HepG2 (cell line): Measurements from ENCODE around the gene PLEKHO1. TPM values are rescaled to one million over a fixed set of nuclear protein-coding genes. Genes with fewer than 3 reads are reported as not detected.
A peak's percentile ranks its signal among the peaks of the same experiment; 100 is the strongest.

Source experiments
- CENPT ChIP-seq: sonication (generic); formaldehyde crosslinking; IDR thresholded peaks from 2 replicates; pipeline ENCODE4 v1.8.0; 2022; ENCODE audit warnings: low read depth, mild to moderate bottlenecking, moderate library complexity, missing genetic modification reagents
- HNRNPLL ChIP-seq: fragments of 200-400 bp; formaldehyde crosslinking; IDR thresholded peaks from 2 replicates; pipeline ENCODE4 v1.6.1; 2017; ENCODE audit warnings: mild to moderate bottlenecking, low read depth, low read length; ENCODE audit not compliant: poor library complexity, severe bottlenecking
- HOXA3 ChIP-seq: sonication (generic); formaldehyde crosslinking; IDR thresholded peaks from 2 replicates; pipeline ENCODE4 v1.5.0; 2020; ENCODE audit warnings: missing genetic modification reagents
- IRF1 ChIP-seq: sonication (generic); formaldehyde crosslinking; IDR thresholded peaks from 2 replicates; pipeline ENCODE4 v1.4.0; 2020; ENCODE audit warnings: low read depth, mild to moderate bottlenecking, missing genetic modification reagents
- KLF9 ChIP-seq: IDR thresholded peaks from 2 replicates; pipeline ENCODE4 v1.6.1; 2016; ENCODE audit warnings: low read depth
- MEIS2 ChIP-seq: sonication (generic); formaldehyde crosslinking; IDR thresholded peaks from 2 replicates; pipeline ENCODE4 v1.9.0; 2021; ENCODE audit warnings: mild to moderate bottlenecking, missing genetic modification reagents
- SRSF4 ChIP-seq: fragments of 200-400 bp; formaldehyde crosslinking; IDR thresholded peaks from one replicate; pipeline ENCODE4 v1.6.1; 2018; ENCODE audit warnings: mild to moderate bottlenecking, low read depth, low read length, moderate library complexity; ENCODE audit not compliant: poor library complexity, severe bottlenecking
- SSRP1 ChIP-seq: IDR thresholded peaks from 2 replicates; pipeline ENCODE4 v1.6.1; 2016; ENCODE audit warnings: control low read depth
- STAT5B ChIP-seq: sonication (generic); formaldehyde crosslinking; IDR thresholded peaks from 2 replicates; pipeline ENCODE4 v1.4.0; 2020; ENCODE audit warnings: missing genetic modification reagents
- THAP9 ChIP-seq: sonication (generic); formaldehyde crosslinking; IDR thresholded peaks from 2 replicates; pipeline ENCODE4; 2020; ENCODE audit warnings: missing genetic modification reagents, mild to moderate bottlenecking, borderline replicate concordance
- ZC3H13 ChIP-seq: sonication (generic); formaldehyde crosslinking; IDR thresholded peaks from 2 replicates; pipeline ENCODE4 v1.8.1; 2023; ENCODE audit warnings: mild to moderate bottlenecking, missing genetic modification reagents, moderate library complexity
- ZFYVE20 ChIP-seq: sonication (generic); formaldehyde crosslinking; IDR thresholded peaks from 2 replicates; pipeline ENCODE4 v1.8.0; 2023; ENCODE audit warnings: low read depth, mild to moderate bottlenecking, moderate library complexity, missing genetic modification reagents, borderline replicate concordance
- ZNF766 ChIP-seq: sonication (generic); formaldehyde crosslinking; IDR thresholded peaks from 2 replicates; pipeline ENCODE4 v1.5.0; 2020; ENCODE audit warnings: missing genetic modification reagents, borderline replicate concordance
- ZSCAN29 ChIP-seq: sonication (generic); formaldehyde crosslinking; conservative IDR thresholded peaks from 2 replicates; pipeline ENCODE4 v1.4.0; 2020; ENCODE audit warnings: mild to moderate bottlenecking, missing genetic modification reagents
- polyA plus RNA-seq, 8 experiments: library from polyadenylated mRNA; depleted of rRNA in 3 of 8; stranded (reverse) in 7 of 8; unstranded in 1 of 8; fragments of >200 nt; fragmentation: Illumina TruSeq in 4 of 8; extraction: Trizol in 4 of 8; gene quantifications; 2 replicates each; pipeline versions ENCODE4 v1.2.1 to v1.2.3, GENCODE V29; 2011 to 2016; ENCODE audit warnings: low read depth in 4 of 8, missing spikeins in 1 of 8, mixed read lengths in 1 of 8; ENCODE audit not compliant: insufficient read depth in 1 of 8
- total RNA-seq, 5 experiments: library from RNA; depleted of rRNA; stranded (reverse); fragments of >200 nt; fragmentation: Illumina TruSeq; extraction: Trizol; gene quantifications; 2 replicates each; pipeline ENCODE4 v1.2.3, GENCODE V29; 2016; ENCODE audit warnings: low read depth in 1 of 5
- TF ChIP-seq, protein P1 (sequence below): sonication (generic); formaldehyde crosslinking; IDR thresholded peaks from 2 replicates; pipeline ENCODE4 v1.4.0; 2020; ENCODE audit warnings: missing genetic modification reagents
- TF ChIP-seq, protein P2 (sequence below): sonication (generic); formaldehyde crosslinking; IDR thresholded peaks from 2 replicates; pipeline ENCODE4 v1.4.0; 2020; ENCODE audit warnings: mild to moderate bottlenecking, missing genetic modification reagents, borderline replicate concordance
- TF ChIP-seq, protein P3 (sequence below): sonication (generic); formaldehyde crosslinking; IDR thresholded peaks from 2 replicates; pipeline ENCODE4 v1.4.0; 2020; ENCODE audit warnings: mild to moderate bottlenecking, missing genetic modification reagents

Gene PLEKHO1
- total and polyA plus RNA-seq, 2 of the 13 experiments (the other 11 are each of a cell fraction or from before 2014, with no cell fraction given) = 9.8 to 10.1 TPM

GRCh38 chr1:150162862-150163706, 13.4 kb downstream of the PLEKHO1 start (continued):
- TF ChIP-seq, protein P1, sequence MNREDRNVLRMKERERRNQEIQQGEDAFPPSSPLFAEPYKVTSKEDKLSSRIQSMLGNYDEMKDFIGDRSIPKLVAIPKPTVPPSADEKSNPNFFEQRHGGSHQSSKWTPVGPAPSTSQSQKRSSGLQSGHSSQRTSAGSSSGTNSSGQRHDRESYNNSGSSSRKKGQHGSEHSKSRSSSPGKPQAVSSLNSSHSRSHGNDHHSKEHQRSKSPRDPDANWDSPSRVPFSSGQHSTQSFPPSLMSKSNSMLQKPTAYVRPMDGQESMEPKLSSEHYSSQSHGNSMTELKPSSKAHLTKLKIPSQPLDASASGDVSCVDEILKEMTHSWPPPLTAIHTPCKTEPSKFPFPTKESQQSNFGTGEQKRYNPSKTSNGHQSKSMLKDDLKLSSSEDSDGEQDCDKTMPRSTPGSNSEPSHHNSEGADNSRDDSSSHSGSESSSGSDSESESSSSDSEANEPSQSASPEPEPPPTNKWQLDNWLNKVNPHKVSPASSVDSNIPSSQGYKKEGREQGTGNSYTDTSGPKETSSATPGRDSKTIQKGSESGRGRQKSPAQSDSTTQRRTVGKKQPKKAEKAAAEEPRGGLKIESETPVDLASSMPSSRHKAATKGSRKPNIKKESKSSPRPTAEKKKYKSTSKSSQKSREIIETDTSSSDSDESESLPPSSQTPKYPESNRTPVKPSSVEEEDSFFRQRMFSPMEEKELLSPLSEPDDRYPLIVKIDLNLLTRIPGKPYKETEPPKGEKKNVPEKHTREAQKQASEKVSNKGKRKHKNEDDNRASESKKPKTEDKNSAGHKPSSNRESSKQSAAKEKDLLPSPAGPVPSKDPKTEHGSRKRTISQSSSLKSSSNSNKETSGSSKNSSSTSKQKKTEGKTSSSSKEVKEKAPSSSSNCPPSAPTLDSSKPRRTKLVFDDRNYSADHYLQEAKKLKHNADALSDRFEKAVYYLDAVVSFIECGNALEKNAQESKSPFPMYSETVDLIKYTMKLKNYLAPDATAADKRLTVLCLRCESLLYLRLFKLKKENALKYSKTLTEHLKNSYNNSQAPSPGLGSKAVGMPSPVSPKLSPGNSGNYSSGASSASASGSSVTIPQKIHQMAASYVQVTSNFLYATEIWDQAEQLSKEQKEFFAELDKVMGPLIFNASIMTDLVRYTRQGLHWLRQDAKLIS (CRISPR knock-in tag) = no peak
- TF ChIP-seq IRF1 (CRISPR knock-in tag) (no peak), STAT5B (CRISPR knock-in tag) (no peak), HOXA3 (CRISPR knock-in tag) (0 out of 2 replicates have a peak, but pooled peaks have one; percentile 27), CENPT (CRISPR knock-in tag) (no peak), THAP9 (CRISPR knock-in tag) (no peak), HNRNPLL (no peak), SRSF4 (no peak), MEIS2 (0 out of 2 replicates have a peak, but pooled peaks have one; percentile 50), SSRP1 (CRISPR knock-in tag) (0 out of 2 replicates have a peak, but pooled peaks have one; percentile 32), ZFYVE20 (no peak), ZNF766 (CRISPR knock-in tag) (0 out of 2 replicates have a peak, but pooled peaks have one; percentile 46), KLF9 (no peak), ZSCAN29 (CRISPR knock-in tag) (no peak), ZC3H13 (no peak)
- TF ChIP-seq, protein P2, sequence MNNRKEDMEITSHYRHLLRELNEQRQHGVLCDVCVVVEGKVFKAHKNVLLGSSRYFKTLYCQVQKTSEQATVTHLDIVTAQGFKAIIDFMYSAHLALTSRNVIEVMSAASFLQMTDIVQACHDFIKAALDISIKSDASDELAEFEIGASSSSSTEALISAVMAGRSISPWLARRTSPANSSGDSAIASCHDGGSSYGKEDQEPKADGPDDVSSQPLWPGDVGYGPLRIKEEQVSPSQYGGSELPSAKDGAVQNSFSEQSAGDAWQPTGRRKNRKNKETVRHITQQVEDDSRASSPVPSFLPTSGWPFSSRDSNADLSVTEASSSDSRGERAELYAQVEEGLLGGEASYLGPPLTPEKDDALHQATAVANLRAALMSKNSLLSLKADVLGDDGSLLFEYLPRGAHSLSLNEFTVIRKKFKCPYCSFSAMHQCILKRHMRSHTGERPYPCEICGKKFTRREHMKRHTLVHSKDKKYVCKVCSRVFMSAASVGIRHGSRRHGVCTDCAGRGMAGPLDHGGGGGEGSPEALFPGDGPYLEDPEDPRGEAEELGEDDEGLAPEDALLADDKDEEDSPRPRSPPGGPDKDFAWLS (CRISPR knock-in tag) = no peak
- TF ChIP-seq, protein P3, sequence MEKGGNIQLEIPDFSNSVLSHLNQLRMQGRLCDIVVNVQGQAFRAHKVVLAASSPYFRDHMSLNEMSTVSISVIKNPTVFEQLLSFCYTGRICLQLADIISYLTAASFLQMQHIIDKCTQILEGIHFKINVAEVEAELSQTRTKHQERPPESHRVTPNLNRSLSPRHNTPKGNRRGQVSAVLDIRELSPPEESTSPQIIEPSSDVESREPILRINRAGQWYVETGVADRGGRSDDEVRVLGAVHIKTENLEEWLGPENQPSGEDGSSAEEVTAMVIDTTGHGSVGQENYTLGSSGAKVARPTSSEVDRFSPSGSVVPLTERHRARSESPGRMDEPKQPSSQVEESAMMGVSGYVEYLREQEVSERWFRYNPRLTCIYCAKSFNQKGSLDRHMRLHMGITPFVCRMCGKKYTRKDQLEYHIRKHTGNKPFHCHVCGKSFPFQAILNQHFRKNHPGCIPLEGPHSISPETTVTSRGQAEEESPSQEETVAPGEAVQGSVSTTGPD = no peak
